NCI-H526 (cell line): Measurements from ENCODE around the gene BTN3A1.
"Not testable (repeated sequence)": the region's sequence is repeated elsewhere in the genome, so short reads cannot be mapped to it uniquely, and the experiment has no call there.

ENCODE experiments used
- DNase-seq, 2 experiments: peaks; one replicate each; lab custom pipeline; 2025; lab: John Stamatoyannopoulos, UW

BTN3A1 gene

DNA sequence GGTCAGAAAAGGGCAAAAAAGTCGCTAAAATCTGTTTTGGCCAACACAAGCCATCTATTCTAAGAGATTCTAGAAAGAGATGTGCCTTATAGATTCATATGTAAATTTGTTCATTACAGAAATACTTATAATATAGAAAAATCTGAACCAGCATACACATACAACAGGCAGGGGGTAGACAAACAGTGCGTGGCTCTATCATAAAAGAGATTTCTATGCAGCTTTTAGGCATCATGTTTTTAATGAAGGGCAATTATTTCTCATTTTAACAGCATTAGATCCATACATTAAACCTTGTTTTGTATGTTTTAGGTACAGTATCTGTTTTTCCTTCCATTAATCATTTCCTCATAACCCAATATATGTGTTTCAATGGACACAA, 38.9 kb downstream of the BTN3A1 start:
- no peak for DNase-seq

DNA sequence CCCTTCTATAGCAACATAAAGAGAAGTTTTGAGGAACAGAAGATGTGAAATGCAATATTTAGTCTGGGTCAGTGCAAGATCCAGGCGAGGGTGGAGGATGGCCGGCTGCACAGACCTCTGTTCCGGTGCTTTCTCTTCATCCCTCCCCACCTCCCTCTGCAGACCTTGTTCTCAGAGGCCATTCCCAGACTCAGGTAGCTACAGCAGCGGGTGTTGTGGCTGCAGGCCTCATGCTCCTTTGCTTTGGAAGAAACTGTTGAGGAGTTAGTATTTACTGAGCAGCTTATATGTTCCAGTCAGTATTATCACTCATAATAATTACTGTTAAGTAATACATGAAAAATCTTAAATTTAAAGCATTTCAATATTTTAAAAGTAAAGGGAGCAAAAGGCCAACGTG, 39.9 kb downstream of the BTN3A1 start:
- no peak for DNase-seq

DNA sequence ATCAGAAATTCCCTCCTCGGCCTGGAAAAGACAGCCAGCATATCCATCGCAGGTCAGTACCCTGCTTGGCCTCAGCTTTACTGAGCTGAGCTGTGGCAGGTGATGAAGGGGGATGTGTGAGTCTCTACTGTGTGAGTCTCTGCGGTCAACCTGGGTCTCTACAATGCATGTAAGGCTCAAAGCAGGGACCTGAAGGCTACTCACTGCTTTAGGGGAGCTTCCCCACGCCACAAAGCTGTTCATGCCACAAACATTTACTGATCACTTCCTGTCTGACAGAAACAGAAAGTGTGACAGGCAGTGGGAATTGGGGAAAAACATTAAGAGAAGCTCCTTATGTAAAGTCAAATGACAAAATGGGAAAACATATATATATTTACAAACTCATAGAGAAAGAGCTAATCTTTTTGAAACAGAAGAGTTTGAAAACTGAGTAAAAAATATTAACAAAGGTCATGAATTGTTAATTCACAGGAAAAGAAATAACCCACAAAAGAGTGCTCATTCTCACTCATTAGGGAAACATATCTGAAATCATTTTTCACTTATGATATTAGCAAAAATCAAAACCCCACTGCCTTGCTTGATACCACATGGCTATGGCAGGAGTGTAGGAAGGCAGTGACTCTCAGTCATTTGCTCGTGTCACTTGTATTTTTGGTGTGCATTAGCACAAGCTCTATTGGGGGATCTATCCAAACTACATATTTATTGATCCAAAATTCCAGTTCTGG, 44.0 kb downstream of the BTN3A1 start:
- no peak for DNase-seq

DNA sequence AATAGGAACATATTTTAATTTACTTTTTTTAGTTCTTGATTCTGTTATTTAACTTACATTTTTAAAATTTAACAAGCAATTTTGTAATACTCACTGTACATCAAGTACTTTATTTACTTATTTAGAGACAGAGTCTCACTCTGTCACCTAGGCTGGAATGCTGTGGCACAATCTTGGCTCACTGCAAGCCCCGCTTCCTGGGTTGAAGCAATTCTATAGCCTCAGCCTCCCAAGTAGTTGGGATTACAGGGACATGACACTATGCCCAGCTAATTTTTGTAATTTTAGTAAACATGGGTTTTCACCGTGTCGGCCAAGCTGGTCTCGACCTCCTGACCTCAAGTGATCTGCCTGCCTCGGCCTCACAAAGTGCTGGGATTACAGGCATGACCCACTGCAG, 45.2 kb downstream of the BTN3A1 start:
- DNase-seq, result no peak

DNA sequence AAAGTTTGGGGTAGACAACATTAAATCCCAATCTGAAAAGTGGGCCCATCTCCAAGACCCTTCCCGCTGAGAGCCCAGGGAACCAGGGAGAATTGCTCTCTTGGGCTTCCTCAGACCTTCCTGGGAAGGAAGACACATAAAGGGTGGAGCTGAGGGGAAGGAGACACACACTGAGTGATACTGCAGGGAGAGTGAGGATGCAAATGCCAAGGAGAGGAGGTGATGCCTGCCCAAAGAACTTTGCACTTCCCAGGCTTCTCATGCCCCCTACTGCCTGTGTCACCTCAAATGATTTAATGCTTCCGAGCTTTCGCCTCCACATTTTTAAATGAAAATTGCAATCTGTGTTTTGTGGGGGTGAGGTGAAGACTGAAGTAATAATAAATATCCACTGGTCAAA, 48.2 kb downstream of the BTN3A1 start:
- DNase-seq, result no peak

DNA sequence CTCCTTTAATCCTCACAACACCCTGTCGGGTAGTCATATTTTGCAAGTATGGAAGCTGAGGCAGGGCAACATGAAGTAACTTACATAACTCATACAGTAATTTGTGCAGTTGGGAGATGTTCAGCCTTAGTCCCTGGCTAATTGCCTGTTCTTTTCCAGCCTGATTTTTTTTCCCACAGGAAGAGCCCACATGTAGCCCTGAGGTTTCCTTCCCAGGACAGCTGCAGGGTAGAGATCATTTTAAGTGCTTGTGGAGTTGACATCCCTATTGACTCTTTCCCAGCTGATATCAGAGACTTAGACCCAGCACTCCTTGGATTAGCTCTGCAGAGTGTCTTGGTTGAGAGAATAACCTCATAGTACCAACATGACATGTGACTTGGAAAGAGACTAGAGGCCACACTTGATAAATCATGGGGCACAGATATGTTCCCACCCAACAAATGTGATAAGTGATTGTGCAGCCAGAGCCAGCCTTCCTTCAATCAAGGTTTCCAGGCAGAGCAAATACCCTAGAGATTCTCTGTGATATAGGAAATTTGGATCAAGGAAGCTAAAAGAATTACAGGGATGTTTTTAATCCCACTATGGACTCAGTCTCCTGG, 50.7 kb downstream of the BTN3A1 start:
- DNase-seq, result no peak

DNA sequence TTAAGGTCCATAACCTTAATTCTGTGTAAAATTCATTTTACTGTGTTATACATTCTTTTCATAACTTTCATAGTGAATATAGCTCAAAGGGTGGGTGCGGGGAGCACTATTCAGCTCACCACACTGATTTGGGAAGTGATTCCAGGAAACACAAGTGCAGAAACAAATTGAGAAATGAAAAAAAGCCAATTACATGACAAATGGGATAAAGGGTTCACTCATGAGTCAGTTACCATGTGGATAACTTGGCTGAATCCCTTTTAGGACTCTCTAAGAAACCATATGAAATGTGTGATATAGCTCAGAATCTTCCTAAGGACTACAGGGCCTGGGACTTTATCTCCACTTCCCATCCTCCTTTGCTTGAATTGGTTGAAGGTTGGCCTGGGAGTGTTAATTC, 52.6 kb downstream of the BTN3A1 start:
- DNase-seq, result no peak

DNA sequence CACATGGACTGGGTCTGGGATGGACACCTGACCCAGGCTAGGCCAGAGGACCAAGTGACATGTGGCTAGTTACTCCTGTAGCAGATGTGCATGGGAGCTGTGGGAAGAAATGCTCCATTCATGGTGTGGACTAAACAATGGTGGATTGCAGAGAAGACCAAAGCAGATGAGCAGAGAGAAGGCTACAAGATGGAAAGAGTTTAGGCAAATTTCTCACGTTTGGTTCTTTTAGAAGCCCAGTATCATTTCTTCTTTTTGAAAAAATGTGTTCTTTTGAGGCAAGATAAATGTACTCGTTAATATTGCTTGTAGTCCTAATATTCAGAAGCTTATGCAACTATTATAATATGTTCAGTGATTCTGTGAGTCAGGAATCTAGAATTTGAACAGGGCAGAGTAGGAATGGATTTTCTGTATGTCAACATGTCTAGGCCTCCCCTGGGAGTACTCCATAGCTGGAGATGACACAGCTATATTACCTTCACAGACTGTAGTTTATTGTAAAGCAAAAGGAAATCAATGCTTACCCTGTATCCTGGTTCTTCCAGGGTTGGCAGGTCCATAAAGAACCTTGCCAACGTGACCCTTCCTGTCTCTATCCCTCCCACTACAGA, 53.4 kb downstream of the BTN3A1 start:
- DNase-seq, result no peak

DNA sequence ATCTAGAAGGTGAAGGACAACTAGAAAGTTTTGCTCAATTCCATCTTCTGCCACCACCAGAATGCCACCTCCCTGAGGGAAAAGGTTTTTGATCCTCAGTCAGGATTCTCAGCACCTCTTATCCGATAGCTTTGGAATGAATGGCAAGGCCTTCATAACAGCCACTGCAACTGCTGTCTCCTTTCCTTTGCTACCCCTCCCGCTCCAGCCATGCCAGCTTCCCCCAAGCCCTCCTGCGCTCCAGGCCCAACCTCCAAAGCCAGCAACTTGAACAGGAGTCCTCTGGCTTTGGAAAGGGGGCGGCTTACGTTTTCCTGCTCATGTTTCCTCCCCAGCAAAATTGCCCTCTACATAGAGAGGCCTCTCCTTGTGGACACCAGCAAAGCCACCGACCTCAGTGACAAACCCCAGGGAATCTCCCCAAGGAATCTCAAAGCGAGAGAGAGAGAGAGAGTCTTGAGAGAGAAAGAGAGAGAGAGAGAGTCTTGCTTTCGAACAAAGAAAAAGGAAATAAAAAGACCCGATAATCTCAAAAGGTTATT, 55.3 kb downstream of the BTN3A1 start:
- no peak for DNase-seq

DNA sequence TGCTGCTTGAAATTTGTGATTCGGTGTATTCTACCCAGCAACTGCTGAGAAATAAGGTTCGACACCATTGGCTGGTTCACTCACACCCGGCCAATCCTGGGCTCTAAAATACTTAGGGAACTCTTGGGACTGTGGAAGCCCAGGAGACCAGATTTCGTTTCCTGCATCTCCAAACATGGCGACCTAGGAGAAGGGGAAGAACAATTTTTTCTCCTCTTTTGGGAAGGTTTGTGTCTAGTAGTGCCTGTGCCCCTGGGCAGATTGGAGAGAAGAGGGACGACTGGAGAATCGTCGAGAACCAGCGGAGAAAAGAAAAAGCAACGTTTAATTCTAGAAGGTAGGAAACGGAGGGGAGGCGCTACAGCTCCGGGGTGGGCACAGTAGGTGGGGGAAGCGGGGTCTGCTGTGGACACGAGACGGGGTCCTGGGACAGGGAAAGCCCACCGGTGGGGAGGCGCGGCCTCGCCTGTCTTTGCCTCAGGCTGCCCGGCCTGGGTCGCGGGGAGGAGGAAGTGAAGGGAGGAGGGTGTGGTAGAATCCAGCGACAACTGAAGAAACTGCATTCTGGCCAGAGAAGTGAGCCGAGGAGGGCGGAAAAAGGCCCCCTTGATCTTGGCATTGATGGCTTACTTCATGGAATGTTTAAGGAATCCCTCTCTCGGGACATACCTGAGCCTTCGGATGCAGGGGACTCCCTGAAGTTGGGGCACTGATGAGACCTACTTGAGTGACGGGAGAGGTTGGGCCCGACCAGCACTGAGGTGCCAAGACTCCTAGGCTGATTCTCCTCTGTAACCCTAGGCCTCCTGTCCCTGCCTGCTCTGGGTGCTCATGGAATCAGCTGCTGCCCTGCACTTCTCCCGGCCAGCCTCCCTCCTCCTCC, 56.0 kb downstream of the BTN3A1 start, which contains the start of gene BTN2A1:
Gene BTN2A1, plus strand, starts transcription at position 150 of the 883 bp plus-strand sequence. Its CDS starts 682 bp downstream, at position 832.
- DNase-seq, result peak; percentile 92

DNA sequence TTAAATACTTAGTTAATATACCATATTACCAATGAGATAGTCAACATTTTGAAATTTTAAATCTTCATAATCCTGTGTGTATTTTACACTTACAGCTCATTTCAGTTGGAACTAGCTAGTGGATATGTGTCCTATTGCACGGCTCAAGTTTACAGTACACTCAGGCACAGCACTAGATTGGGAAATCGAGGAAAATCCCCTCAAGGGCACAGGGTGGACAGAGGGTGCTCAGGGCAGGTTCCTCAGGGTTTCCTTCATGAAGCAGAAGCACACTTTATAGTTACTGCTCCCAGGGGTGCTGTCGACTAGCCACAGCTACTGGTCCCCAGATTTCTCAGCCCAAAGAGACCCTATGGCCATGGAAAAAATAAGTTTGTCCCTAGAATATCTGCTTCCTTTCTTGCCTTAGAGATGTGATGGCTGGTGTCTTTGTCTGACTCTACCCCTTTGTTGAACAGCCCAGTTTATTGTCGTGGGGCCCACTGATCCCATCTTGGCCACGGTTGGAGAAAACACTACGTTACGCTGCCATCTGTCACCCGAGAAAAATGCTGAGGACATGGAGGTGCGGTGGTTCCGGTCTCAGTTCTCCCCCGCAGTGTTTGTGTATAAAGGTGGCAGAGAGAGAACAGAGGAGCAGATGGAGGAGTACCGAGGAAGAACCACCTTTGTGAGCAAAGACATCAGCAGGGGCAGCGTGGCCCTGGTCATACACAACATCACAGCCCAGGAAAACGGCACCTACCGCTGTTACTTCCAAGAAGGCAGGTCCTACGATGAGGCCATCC, 57.1 kb downstream of the BTN3A1 start:
- DNase-seq, result no peak

DNA sequence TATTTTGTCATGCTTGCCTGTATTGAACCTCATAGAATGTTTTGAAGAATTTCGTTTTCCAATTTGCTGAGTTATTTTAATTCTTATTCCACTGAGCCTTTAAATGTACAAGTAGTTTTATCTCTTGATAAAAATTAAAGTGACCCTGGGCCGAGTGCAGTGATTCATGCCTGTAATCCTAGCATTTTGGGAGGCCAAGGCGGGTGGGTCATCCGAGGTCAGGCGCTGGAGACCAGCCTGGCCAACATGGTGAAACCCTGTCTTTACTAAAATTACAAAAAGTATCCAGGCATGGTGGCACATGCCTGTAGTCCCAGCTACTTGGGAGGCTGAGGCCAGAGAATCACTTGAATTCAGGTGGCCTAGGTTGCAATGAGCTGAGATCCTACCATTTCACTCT, 59.3 kb downstream of the BTN3A1 start:
- not testable (repeated sequence) for DNase-seq

DNA sequence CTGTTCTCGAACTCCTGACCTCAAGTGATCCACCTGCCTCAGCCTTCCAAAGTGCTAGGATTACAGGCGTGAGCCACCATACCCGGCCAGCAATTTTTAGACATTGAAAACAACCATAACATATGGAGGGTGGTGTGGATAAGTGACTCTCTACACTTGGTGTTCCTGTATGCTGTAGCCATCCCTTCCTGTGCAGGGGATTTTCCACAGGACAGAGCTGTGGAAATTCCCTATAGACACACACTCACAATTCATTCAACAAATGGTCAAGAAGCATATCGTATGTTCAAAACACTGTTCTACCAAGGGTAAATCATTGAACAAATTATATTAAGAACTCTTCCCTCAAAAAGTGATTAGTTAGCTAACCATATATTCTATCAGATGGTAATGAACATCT, 61.9 kb downstream of the BTN3A1 start:
- DNase-seq, result no peak

DNA sequence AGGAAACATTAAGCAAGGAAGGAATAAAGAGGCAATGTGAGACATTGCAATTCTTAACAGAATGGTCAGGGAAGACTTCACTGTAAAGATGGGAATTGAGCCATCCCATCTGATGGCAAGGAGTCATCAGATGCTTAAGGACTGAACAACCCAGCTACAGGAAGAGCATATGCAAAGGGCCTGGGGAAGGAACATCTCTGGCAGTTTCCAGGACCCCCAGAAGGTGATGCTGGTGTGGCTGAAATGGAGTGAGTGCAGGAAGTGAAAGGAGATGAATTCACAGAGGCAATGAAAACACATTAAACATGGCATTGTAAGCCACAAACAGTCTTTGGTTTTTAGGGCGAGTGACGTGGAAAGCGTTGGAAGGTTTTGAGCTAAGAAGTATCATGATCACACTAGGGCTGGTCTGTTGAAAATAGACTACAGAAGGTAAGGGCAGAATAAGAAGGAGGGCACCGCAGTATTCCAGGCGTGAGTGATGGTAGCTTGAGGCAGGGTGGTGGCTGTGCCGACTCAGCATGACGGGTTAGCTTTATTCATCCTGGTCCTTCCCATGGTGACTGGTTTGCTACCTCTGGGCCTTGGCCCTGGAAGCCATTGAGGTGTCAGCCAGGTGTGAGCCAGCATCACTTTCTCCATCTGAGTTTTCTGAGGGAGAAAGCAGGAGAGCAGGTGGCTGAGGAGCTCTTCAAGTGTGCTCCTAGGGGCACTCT, 62.5 kb downstream of the BTN3A1 start:
- no peak for DNase-seq
